GM19372 (cell line): ENCODE measurements around the gene CCL1.

Experiments
- ATAC-seq: cut with Tn5 transposase; IDR thresholded peaks from one replicate; pipeline ENCODE4 v1.9.1; 2021; ENCODE audit warnings: mild to moderate bottlenecking, low read depth, moderate library complexity; ENCODE audit not compliant: unreplicated experiment

CCL1 gene

GRCh38 chr17:34363183-34363661 is at the start of gene CCL1:
Gene CCL1 (minus strand): TSS chr17:34363233. CDS start chr17:34363161, 72 bp downstream.
- ATAC-seq, result no peak

- ATAC-seq, result no peak
Measured at GRCh38 chr17:34412534-34412933, 49.5 kb upstream of the CCL1 start.

GRCh38 chr17:34411646-34412421 is 48.8 kb upstream of the CCL1 start:
- ATAC-seq, result no peak

- ATAC-seq, result no peak
Measured at GRCh38 chr17:34409352-34409751, 46.3 kb upstream of the CCL1 start.

- no peak for ATAC-seq
Measured at GRCh38 chr17:34408439-34408838, 45.4 kb upstream of the CCL1 start.

GRCh38 chr17:34406226-34406625 is 43.2 kb upstream of the CCL1 start:
- ATAC-seq, result no peak

- ATAC-seq, result no peak
Measured at GRCh38 chr17:34403006-34403405, 40.0 kb upstream of the CCL1 start.

- no peak for ATAC-seq
Measured at GRCh38 chr17:34401165-34401564, 38.1 kb upstream of the CCL1 start.

- ATAC-seq, result no peak
Measured at GRCh38 chr17:34400301-34400931, 37.4 kb upstream of the CCL1 start.

GRCh38 chr17:34399725-34400124 is 36.7 kb upstream of the CCL1 start:
- no peak for ATAC-seq

- no peak for ATAC-seq
Measured at GRCh38 chr17:34398990-34399389, 36.0 kb upstream of the CCL1 start.

- ATAC-seq, result no peak
Measured at GRCh38 chr17:34397265-34397664, 34.2 kb upstream of the CCL1 start.

- no peak for ATAC-seq
Measured at GRCh38 chr17:34393401-34393800, 30.4 kb upstream of the CCL1 start.

GRCh38 chr17:34391241-34391640 is 28.2 kb upstream of the CCL1 start:
- no peak for ATAC-seq

GRCh38 chr17:34390649-34391048 is 27.6 kb upstream of the CCL1 start:
- no peak for ATAC-seq

- no peak for ATAC-seq
Measured at GRCh38 chr17:34389126-34389750, 26.2 kb upstream of the CCL1 start.

GRCh38 chr17:34387566-34387965 is 24.5 kb upstream of the CCL1 start:
- ATAC-seq, result no peak

- no peak for ATAC-seq
Measured at GRCh38 chr17:34386697-34387550, 23.9 kb upstream of the CCL1 start.

- ATAC-seq, result no peak
Measured at GRCh38 chr17:34386343-34386696, 23.3 kb upstream of the CCL1 start.

GRCh38 chr17:34384822-34385605 is 22.0 kb upstream of the CCL1 start:
- ATAC-seq, result no peak
